Gastrocnemius medialis (tissue), 4 donors: Measurements from ENCODE around the gene PLS3.

Experiments used
- CTCF ChIP-seq, 5 experiments: fragments of 450-650 bp in 3 of 5; fragments of 200-600 bp in 2 of 5; sonication (generic) in 2 of 5; IDR thresholded peaks in 4 of 5; conservative IDR thresholded peaks in 1 of 5; 1 replicate in 4 of 5; 2 replicates in 1 of 5; pipeline ENCODE4 v1.5.1; 2016 to 2019; ENCODE audit warnings: antibody characterized with exemption in 5 of 5, mild to moderate bottlenecking in 3 of 5, moderate library complexity in 3 of 5
- POLR2A ChIP-seq, 2 donors: fragments of 450-650 bp; IDR thresholded peaks; one replicate each; pipeline ENCODE4 v1.6.1; 2017; ENCODE audit warnings: antibody characterized with exemption in 2 of 2, mild to moderate bottlenecking in 2 of 2, moderate library complexity in 2 of 2

GRCh38 chrX:115534383-115534782 is 26.6 kb upstream of the PLS3 start:
- TF ChIP-seq CTCF (IDR thresholded peaks at IDR 0.05 in 4 of 5, conservative IDR thresholded peaks at IDR 0.05 in 1 of 5): no peak
- TF ChIP-seq POLR2A (IDR thresholded peaks at IDR 0.05): no peak
